Neural cell (in vitro differentiated cells): ENCODE measurements around the gene C19orf67. TPM values are rescaled to one million over a fixed set of nuclear protein-coding genes. Genes with fewer than 3 reads are reported as not detected.

Source experiments
- H2AFZ ChIP-seq: fragments of 200-600, 300-800 bp; sonication (generic), shearing (Covaris generic); 2 replicates; pipeline ENCODE4 v1.6.0; 2014; ENCODE audit warnings: low read depth, mild to moderate bottlenecking, antibody characterized with exemption, low read length, moderate library complexity
- H3F3A ChIP-seq: fragments of 200-600 bp; shearing (Covaris generic); 2 replicates; pipeline ENCODE4 v1.6.1; 2016; ENCODE audit warnings: mild to moderate bottlenecking, moderate library complexity, mixed read lengths, antibody characterized with exemption, low read length; ENCODE audit not compliant: insufficient read depth, poor library complexity, severe bottlenecking
- H3K27ac ChIP-seq: fragments of 200-600, 300-800 bp; sonication (generic), shearing (Covaris generic); 2 replicates; pipeline ENCODE4 v1.5.1; 2014; ENCODE audit warnings: mild to moderate bottlenecking, low read length, moderate library complexity
- H3K27me3 ChIP-seq: fragments of 300-800, 200-600 bp; sonication (generic), shearing (Covaris generic); 2 replicates; pipeline ENCODE4 v1.6.0; 2014; ENCODE audit warnings: mild to moderate bottlenecking, low read depth, low read length, moderate library complexity; ENCODE audit not compliant: insufficient read depth
- H3K36me3 ChIP-seq: fragments of 300-800, 200-600 bp; sonication (generic), shearing (Covaris generic); 2 replicates; pipeline ENCODE4 v1.5.1; 2014; ENCODE audit warnings: mild to moderate bottlenecking, antibody characterized with exemption, low read length, moderate library complexity; ENCODE audit not compliant: insufficient read depth
- H3K4me2 ChIP-seq: fragments of 300-800, 200-600 bp; sonication (generic), shearing (Covaris generic); 2 replicates; pipeline ENCODE4 v1.6.0; 2014; ENCODE audit warnings: mild to moderate bottlenecking, low read length
- H3K4me3 ChIP-seq: fragments of 300-800, 200-600 bp; sonication (generic), shearing (Covaris generic); 2 replicates; pipeline ENCODE4 v1.5.1; 2014; ENCODE audit warnings: mild to moderate bottlenecking, low read length, moderate library complexity
- H3K79me2 ChIP-seq: fragments of 200-600 bp; shearing (Covaris generic); replicated peaks from 2 replicates; pipeline ENCODE4 v1.6.0; 2014; ENCODE audit warnings: mild to moderate bottlenecking, low read length, moderate library complexity; ENCODE audit not compliant: insufficient read depth
- H3K9ac ChIP-seq: fragments of 300-800, 200-600 bp; sonication (generic), shearing (Covaris generic); 2 replicates; pipeline ENCODE4 v1.6.1; 2016; ENCODE audit warnings: mild to moderate bottlenecking, low read length, mixed read lengths
- H3K9me2 ChIP-seq: fragments of 200-600 bp; shearing (Covaris generic); 2 replicates; pipeline ENCODE4 v1.6.1; 2016; ENCODE audit warnings: mild to moderate bottlenecking, low read length, mixed read lengths; ENCODE audit not compliant: insufficient read depth
- H3K9me3 ChIP-seq: fragments of 200-600, 300-800 bp; sonication (generic), shearing (Covaris generic); 2 replicates; pipeline ENCODE4 v1.6.1; 2016; ENCODE audit warnings: mild to moderate bottlenecking, mixed run types, low read length, moderate library complexity, mixed read lengths
- H4K20me1 ChIP-seq: fragments of 200-600 bp; shearing (Covaris generic); 2 replicates; pipeline ENCODE4 v1.6.1; 2016; ENCODE audit warnings: mild to moderate bottlenecking, mixed run types; ENCODE audit not compliant: insufficient read depth
- CTCF ChIP-seq: fragments of 450-650 bp; IDR thresholded peaks from 2 replicates; pipeline ENCODE4 v1.5.1; 2014; ENCODE audit warnings: antibody characterized with exemption, mild to moderate bottlenecking, moderate library complexity; ENCODE audit not compliant: poor library complexity, severe bottlenecking
- EP300 ChIP-seq: fragments of 450-650 bp; conservative IDR thresholded peaks from 2 replicates; pipeline ENCODE4 v1.6.1; 2014; ENCODE audit warnings: antibody characterized with exemption, mild to moderate bottlenecking, moderate library complexity; ENCODE audit not compliant: poor library complexity, severe bottlenecking
- EZH2 ChIP-seq: fragments of 200-600, 300-800 bp; shearing (Covaris generic), sonication (generic); IDR thresholded peaks from 2 replicates; pipeline ENCODE4 v1.6.1; 2014; ENCODE audit warnings: antibody characterized with exemption, low read length, borderline replicate concordance, mild to moderate bottlenecking; ENCODE audit not compliant: insufficient read depth, poor library complexity, severe bottlenecking
- MXI1 ChIP-seq: fragments of 450-650 bp; conservative IDR thresholded peaks from 2 replicates; pipeline ENCODE4 v1.6.1; 2014; ENCODE audit warnings: antibody characterized with exemption, mild to moderate bottlenecking; ENCODE audit not compliant: poor library complexity, severe bottlenecking
- POLR2AphosphoS5 ChIP-seq: IDR thresholded peaks from 2 replicates; pipeline ENCODE4 v1.6.1; 2012
- RAD21 ChIP-seq: fragments of 450-650 bp; conservative IDR thresholded peaks from 2 replicates; pipeline ENCODE4 v1.6.1; 2014; ENCODE audit warnings: antibody characterized with exemption, mild to moderate bottlenecking, moderate library complexity
- REST ChIP-seq: IDR thresholded peaks from 2 replicates; pipeline ENCODE4 v1.6.1; 2012; ENCODE audit warnings: borderline replicate concordance
- SMC3 ChIP-seq: fragments of 450-650 bp; conservative IDR thresholded peaks from 2 replicates; pipeline ENCODE4 v1.6.1; 2014; ENCODE audit warnings: antibody characterized with exemption, mild to moderate bottlenecking, moderate library complexity; ENCODE audit not compliant: poor library complexity
- TAF1 ChIP-seq: IDR thresholded peaks from 2 replicates; pipeline ENCODE4 v1.6.1; 2012; ENCODE audit warnings: low read depth
- polyA plus RNA-seq: library from polyadenylated mRNA; depleted of rRNA; stranded (reverse); fragments of >200 nt; gene quantifications from 2 replicates; pipeline ENCODE4 v1.2.3, GENCODE V29; 2014

C19orf67 gene
- polyA plus RNA-seq, 1 donor from 2014 or later: not detected

GRCh38 chr19:14115756-14116155, 30.2 kb upstream of the C19orf67 start:
- peak overlapping the region; percentile 81 for H3K4me3 ChIP-seq
- H3K27ac ChIP-seq: no peak overlapping the region
- H3K79me2 ChIP-seq: peaks cover 29% of the 10 kb centered on the region

GRCh38 chr19:14114854-14115253, 29.3 kb upstream of the C19orf67 start:
- H3K79me2 ChIP-seq: peaks cover 29% of the 10 kb centered on the region
- no peak overlapping the region for H3K9ac ChIP-seq
- H3K4me2 ChIP-seq: no peak overlapping the region
- H2AFZ ChIP-seq: no peak overlapping the region
- H3K36me3 ChIP-seq: no peaks in the 10 kb centered on the region
- H3K27ac ChIP-seq: no peak overlapping the region
- H3K27me3 ChIP-seq: no peaks in the 10 kb centered on the region
- no peak overlapping the region for H3K4me3 ChIP-seq
- H3K9me3 ChIP-seq: no peaks in the 10 kb centered on the region
- no peaks in the 10 kb centered on the region for H3K9me2 ChIP-seq
- no peaks in the 10 kb centered on the region for H4K20me1 ChIP-seq
- H3F3A ChIP-seq: no peaks in the 10 kb centered on the region
- no peak for TF ChIP-seq MXI1
- TF ChIP-seq EZH2: no peak
- TF ChIP-seq RAD21: no peak
- no peak for TF ChIP-seq EP300
- TF ChIP-seq REST: no peak
- no peak for TF ChIP-seq SMC3

More at GRCh38 chr19:14115756-14116155, 30.2 kb upstream of the C19orf67 start:
- no peaks in the 10 kb centered on the region for H3K27me3 ChIP-seq
- H4K20me1 ChIP-seq: no peaks in the 10 kb centered on the region
- no peak for TF ChIP-seq MXI1
- no peak for TF ChIP-seq EZH2
- no peak for TF ChIP-seq SMC3
- no peak for TF ChIP-seq TAF1
- no peak for TF ChIP-seq CTCF
- TF ChIP-seq POLR2AphosphoS5: no peak
- no peak for TF ChIP-seq EP300
- TF ChIP-seq REST: no peak
- TF ChIP-seq RAD21: no peak
- H2AFZ ChIP-seq: no peak overlapping the region
- peak overlapping the region; percentile 91 for H3K4me2 ChIP-seq
- no peaks in the 10 kb centered on the region for H3K36me3 ChIP-seq
- H3F3A ChIP-seq: no peaks in the 10 kb centered on the region
- no peak overlapping the region for H3K9ac ChIP-seq
- H3K9me2 ChIP-seq: no peaks in the 10 kb centered on the region
- no peaks in the 10 kb centered on the region for H3K9me3 ChIP-seq
